SK-N-SH treated with all-trans-retinoic acid at 6 μM for 48 hours (cell line): ENCODE data around the gene FAM118A.
"Not testable (repeated sequence)": the region's sequence is repeated elsewhere in the genome, so short reads cannot be mapped to it uniquely, and the experiment has no call there.

Experiments used
- PATZ1 ChIP-seq: fragments of 250-450 bp; sonication (Bioruptor Pico); IDR thresholded peaks from 2 replicates; pipeline ENCODE4 v1.8.0; 2020; ENCODE audit warnings: mild to moderate bottlenecking, moderate library complexity, borderline replicate concordance
- RARB ChIP-seq: fragments of 250-450 bp; sonication (Bioruptor Pico); IDR thresholded peaks from 2 replicates; pipeline ENCODE4 v1.8.0; 2021; ENCODE audit warnings: mild to moderate bottlenecking, moderate library complexity
- TCF4 ChIP-seq: fragments of 250-450 bp; sonication (Bioruptor Pico); IDR thresholded peaks from 2 replicates; pipeline ENCODE4 v1.8.0; 2021; ENCODE audit warnings: mild to moderate bottlenecking, moderate library complexity, borderline replicate concordance
- ZFP3 ChIP-seq: fragments of 250-450 bp; sonication (Bioruptor Pico); IDR thresholded peaks from 2 replicates; pipeline ENCODE4 v1.5.0; 2020; ENCODE audit warnings: mild to moderate bottlenecking, moderate library complexity
- ZFP30 ChIP-seq: fragments of 450-650 bp; formaldehyde crosslinking; IDR thresholded peaks from 2 replicates; pipeline ENCODE4 v1.5.0; 2022; ENCODE audit warnings: mild to moderate bottlenecking, moderate library complexity
- ZNF565 ChIP-seq: fragments of 450-650 bp; formaldehyde crosslinking; conservative IDR thresholded peaks from 2 replicates; pipeline ENCODE4 v1.5.0; 2020; ENCODE audit warnings: low read depth, mild to moderate bottlenecking, moderate library complexity

DNA sequence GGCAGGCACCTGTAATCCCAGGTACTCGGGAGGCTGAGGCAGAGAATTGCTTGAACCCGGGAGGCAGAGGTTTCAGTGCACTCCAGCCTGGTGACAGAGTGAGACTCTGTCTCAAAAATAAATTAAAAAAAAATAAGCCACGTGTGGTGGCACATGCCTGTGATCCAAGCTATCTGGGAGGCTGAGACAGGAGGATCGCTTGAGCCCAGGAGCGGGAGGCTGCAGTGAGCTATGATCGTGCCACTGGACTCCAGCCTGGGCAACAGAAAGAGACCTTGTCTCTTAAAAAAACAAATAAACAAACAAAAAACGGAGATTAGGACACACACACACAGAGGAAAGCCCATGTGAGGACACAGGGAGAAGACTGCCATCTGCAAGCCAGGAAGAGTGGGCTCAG is 32.0 kb upstream of the FAM118A start:
- TF ChIP-seq RARB; TCF4 (CRISPR knock-in tag); ZNF565 (CRISPR knock-in tag); PATZ1; ZFP30; ZFP3 (CRISPR knock-in tag): not testable (repeated sequence)
